ENCODE results near the gene DHCR7. TPM values are rescaled to one million over a fixed set of nuclear protein-coding genes. Genes with fewer than 3 reads are reported as not detected.
"Not testable (repeated sequence)": the region's sequence is repeated elsewhere in the genome, so short reads cannot be mapped to it uniquely, and the experiment has no call there.

DHCR7 gene
- total RNA-seq, 1 donor from 2014 or later = 31.2 TPM

DNA sequence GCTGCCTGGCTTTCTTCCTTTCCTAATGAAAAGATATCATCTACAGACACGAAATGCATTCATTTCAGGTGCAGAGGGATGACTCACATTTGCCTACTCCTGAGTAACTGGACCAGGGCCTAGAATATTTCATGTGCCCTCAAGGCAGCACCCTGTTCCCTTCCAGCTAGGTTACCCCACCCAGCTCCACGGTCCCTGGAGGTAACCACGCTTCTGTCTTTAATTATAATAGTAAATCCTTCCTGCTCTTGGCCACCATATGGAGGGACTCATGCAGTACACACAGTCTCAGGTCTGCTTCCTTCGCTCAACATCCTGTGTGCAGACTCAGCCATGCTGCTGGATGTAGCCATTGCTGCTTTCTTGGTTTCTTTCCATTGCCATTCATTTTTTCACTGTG is 22.3 kb downstream of the DHCR7 start:
- DNase-seq (ENCODE audit: low spot score) = no peak
- intact Hi-C loops (cut with DNase I) = no loop called here

DNA sequence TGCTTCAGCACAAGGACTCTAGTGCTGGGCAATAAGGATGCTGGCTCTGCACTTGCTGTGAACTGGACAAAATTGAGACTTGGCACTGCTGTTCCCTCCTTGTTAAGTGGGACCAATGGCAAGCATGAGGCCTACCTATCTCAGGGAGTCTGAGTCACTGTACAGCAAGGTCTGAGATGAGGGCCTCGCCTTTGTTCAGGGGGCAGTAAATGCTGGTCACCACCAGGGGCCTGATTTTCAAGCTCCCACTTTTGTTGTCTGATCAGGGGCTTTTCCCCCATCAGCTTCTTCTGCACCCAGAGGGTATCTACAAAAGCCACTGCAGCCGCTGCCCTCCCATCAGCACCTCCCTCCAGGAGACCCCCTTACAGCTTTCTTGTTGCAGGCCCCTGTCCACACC is 22.8 kb downstream of the DHCR7 start:
- peak; percentile 29 for DNase-seq (ENCODE audit: low spot score)
- intact Hi-C loops (cut with DNase I) = no loop called here

DNA sequence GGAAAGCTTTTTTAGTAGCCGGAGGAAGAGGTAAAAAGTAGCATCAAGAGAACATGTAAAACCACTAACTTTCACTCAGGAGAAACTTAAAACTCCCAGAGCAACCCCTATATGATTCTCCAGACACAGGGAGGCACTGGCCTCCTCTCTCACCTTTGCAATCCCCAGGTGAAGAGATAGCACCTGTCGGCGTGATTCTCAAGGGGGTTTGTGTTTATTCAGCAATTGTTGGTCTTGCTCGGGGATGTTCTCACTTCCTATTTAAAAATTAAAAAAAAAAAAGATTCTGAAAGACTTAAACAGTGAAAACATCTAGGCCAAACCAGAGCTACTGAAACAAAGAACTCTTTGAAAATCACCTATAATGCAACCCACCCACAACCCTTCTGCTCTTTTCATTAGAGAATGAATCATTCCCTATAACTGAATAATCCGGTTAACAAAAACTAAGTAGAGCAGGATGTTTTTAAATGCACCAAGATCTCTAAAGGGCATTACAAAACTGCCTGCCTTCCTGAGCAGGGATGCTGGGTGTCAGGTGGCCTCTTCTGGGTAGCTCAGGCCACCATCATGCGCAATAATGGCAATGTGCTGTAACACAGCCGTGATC is 24.9 kb downstream of the DHCR7 start:
- intact Hi-C loops (cut with DNase I) = no loop called here

DNA sequence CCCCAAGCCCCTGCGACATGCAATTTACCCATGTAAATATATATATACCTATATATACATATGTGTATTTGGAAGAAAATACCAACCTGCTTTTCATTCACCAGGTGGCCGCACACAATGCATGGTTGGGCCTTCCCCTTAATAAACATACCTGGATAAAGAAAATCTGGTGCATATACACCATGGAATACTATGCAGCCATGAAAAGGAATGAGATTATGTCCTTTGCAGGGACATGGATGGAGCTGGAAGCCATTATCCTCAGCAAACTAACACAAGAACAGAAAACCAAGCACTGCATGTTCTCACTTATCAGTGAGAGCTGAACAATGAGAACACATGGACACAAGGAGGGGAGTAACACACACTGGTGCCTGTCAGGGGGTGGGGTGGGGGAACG is 25.9 kb downstream of the DHCR7 start:
- peak; percentile 3 for DNase-seq (ENCODE audit: low spot score)
- intact Hi-C loops (cut with DNase I) = not testable (repeated sequence)

More for the DNA sequence above, 24.9 kb downstream of the DHCR7 start:
- DNase-seq (ENCODE audit: low spot score) = no peak

DNA sequence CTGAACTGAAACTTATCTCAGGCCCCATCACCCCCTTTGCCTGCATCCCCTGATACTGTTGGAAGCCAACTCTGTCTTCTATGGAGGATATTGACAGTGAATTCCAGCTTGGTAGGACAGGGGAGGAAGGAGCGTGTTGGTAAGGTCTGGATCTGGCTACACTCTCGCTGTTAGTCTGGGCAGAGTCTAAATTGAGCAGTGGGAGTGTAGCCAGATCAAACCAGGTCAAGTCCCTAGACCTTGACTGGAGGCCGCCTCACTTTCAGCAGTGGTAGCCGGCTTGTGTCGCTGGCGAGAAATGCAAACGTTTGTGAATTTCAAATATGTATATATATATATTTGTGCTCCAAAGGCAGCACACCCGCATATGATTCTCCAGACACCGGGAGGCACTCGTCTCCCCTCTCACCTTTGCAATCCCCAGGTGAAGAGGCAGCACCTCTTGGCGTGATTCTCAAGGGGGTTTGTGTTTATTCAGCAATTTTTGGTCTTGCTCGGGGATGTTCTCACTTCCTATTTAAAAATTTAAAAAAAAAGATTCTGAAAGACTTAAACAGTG is 26.7 kb downstream of the DHCR7 start:
- DNase-seq (ENCODE audit: low spot score) = peak; percentile 12
- intact Hi-C loops (cut with DNase I) = no loop called here

DNA sequence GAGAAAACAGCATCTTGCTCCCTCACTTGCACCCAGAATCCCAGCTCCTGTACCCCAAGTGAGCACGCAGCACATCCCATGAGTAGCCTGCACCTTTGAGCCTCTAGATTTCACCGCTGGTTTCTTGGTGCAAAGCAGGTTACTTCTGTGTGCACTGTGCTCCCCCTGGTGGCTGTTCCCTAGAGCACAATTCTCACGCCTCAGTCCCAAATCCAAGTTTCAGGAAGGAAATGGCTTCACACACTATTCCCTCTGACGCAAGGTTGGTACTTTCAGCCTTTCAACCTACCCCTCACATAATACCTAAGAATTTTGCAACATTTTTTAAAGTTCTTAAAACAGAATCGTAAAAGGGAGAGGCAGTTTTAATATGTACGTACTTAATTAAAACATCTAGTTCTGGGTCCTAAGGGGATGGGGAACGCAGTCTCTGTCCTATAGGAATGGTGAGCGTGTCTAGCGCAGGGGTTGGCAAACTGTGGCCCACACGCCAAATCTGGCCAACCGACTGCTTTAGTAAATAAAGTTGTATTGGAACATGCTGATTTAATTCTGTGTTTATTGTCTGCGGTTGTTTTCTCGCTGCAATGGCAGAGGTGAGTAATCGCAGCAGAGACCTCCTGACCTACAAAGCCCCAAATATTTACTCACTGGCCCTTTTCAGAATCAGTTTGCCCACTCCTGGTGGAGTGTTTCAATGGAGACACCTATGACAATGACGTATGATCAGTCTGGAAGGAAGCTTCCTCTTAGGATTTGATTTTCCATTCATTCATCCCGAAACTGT is 27.5 kb downstream of the DHCR7 start:
- no peak for DNase-seq (ENCODE audit: low spot score)
- intact Hi-C loops (cut with DNase I) = no loop called here

DNA sequence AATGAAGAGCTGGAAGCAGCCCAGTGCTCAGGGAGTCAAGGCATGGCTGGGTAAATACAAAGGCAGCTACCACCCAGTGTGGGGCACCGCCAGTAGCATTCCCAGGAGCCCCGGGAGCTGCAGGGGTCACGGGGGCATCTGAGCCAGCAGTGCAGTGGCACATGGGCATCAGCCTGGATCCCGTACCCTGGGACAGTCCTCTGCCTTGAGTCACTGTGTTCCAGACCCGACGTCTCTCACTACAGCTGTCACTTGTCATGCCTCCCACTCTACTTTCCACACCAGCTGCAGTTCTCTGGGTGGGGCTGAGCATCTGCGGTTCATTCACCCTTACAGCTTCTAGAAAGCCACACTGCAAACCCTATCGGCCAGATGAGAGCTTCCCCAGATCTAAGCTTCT is 29.6 kb downstream of the DHCR7 start:
- intact Hi-C loops (cut with DNase I) = no loop called here
- DNase-seq (ENCODE audit: low spot score) = no peak

DNA sequence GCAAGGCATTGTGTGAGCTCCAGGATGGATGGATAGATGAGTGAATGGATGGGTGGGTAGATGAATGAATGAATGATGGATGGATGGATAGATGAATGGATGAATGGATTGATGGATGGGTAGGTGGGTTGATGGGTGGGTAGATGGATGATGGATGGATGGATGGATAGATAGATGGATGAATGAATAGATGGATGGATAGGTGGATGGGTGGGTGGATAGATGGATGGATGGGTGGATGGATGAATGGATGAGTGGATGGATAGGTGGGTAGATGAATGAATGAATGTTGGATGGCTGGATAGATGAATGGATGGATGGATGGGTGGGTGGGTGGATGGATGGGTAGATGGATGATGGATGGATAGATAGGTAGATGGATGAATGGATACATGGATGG is 33.5 kb downstream of the DHCR7 start:
- intact Hi-C loops (cut with DNase I) = no loop called here

DNA sequence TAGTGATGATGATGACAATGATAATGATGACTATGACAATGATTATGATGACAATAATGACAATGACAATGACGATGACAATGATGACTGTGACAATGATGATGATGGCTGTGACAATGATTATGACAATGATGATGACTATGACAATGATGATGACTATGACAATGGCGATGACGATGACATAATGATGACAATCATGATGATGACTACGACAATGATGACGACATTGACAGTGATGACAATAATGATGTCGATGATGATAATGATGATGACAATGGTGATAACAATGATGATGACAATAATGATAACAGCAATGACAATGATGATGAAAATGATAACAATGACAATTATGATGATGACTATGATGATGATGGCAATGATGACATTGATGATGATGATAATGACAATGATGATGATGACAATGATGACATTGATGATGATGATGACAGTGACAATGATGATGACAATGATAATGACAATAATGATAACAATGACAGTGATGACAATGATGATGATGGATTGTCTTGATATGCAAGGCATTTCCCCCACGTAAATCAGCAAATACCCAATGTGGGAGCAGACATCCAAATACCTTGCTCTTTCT is 37.7 kb downstream of the DHCR7 start:
- intact Hi-C loops (cut with DNase I) = no loop called here
- DNase-seq (ENCODE audit: low spot score) = no peak

More for the DNA sequence above, 33.5 kb downstream of the DHCR7 start:
- DNase-seq (ENCODE audit: low spot score) = no peak

DNA sequence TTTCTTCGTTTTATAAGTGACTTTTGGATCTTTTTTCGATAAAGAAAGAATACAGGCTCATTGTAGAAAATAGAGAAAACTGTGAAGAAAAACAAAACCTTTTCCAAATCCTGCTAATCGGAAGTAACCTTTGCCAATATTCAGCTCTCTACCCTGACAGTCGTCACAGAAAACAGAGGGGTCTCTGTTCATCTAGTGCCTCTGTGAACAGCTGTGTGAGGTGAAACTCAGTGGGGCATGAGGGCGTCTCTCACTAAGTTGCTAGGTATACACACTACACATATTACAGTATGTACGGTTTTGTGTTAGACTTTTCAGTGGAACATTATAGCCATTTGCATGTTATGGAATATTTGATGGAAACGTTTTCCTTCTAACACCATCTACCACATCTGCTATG is 39.4 kb downstream of the DHCR7 start:
- intact Hi-C loops (cut with DNase I) = no loop called here
- DNase-seq (ENCODE audit: low spot score) = no peak

DNA sequence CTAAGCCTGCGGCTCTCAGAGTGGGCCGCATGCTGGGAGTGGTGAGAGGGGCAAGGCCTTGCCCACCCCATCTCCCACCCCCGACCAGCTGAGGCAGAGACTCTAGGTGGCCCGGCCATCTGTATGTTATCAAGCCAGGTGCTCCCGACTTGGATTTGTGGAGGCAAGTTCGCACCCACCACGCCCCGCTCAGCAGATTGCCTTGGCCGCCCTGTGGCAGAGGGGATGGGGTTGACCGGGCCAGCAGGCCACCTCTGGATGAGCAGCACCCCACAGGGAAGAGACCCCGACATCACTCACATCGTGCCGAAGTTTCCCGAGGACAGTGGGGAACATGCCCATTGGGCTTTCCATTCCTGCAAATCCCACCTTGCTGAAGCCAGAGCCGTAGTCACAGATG is 40.8 kb downstream of the DHCR7 start:
- no peak for DNase-seq (ENCODE audit: low spot score)
- intact Hi-C loops (cut with DNase I) = no loop called here

DNA sequence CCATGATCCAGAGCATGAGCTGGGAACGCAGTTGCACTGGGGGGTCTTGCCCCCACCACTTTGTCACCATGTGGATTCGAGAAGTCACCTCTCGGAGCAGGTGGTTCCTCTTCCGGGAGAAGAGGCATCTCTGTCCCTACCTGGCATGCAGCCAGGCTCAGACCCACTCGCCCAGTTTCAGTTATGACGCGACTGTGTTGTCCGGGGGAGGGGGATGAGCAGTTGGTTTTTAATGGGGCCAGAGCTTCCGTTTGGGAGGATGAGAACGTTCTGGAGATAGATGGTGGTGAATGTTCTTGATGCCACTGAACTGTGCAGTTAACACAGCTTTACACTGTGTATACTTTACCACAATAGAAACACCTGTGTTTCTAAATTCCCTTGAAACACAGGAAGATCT is 41.5 kb downstream of the DHCR7 start:
- DNase-seq (ENCODE audit: low spot score) = no peak
- intact Hi-C loops (cut with DNase I) = no loop called here

DNA sequence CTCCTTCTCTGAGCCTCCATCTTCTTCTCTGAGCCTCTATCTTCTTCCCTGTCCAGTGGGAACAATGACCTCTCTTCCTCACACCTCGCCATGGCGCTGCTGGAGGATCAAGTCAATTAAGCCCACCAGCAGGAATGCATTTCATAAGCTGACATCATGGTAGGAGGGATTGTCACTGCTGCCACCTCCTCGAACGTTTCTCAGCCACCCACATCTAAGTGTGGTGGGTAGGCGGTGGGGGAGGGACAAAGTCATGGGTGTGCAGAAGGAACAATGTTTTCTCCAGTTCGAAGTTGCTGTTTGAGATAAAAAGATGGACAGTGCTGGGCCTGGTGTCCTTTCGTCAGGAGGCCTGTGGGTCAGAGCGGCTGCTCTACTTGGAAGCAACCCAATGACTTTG is 44.0 kb downstream of the DHCR7 start:
- intact Hi-C loops (cut with DNase I) = no loop called here
- DNase-seq (ENCODE audit: low spot score) = no peak

DNA sequence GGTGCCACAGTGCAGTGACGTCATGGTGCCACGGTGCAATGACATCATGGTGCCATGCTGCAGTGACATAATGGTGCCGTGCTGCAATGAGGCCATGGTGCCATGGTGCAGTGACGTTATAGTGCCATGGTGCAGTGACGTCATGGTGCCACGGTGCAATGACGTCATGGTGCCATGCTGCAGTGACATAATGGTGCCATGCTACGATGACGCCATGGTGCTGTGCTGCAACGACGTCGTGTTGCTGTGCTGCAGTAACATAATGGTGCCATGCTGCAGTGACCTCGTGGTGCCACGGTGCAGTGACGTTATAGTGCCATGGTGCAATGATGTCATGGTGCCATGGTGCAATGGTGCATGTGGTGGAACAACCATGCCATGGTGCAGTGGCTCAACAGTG is 45.3 kb downstream of the DHCR7 start:
- DNase-seq (ENCODE audit: low spot score) = no peak
- intact Hi-C loops (cut with DNase I) = no loop called here

DNA sequence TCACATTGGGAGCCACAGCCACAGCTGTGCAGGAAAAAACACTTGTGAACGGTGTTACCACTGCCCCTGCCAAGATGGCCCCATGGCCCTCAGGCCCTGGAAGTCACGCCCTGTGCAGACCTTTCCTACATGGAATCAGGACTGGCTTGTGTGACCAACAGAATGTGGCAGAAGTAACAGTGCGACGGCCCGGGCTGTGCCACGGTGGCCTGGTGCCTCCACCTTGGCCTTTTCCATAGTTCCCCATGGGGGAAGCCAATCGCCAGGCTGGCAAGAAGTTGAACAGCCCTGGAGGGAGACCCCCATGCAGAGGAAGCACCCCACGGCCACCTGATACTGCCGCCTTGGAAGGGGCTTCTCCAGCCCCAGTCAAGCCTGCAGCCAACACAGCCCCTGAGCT is 48.0 kb downstream of the DHCR7 start:
- intact Hi-C loops (cut with DNase I) = no loop called here
- no peak for DNase-seq (ENCODE audit: low spot score)

DNA sequence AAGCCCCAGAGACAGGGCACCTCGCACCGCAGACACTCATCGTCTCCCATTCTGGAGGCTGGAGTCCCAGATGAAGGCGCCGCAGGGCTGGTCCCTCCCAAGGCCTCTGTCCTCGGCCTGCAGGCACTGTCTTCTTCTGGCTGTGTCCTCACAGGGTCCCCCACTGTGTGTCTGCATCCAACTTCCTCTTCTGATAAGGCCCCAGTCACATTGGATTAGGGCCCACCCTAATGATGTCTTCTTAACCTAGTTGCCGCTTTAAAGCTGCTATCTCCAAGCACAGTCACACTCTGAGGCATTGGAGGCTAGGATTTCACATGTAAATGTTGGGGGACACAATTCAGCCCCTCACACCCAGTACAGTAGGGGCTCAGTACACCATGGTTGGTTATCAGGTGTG is 48.9 kb downstream of the DHCR7 start:
- DNase-seq (ENCODE audit: low spot score) = no peak
- intact Hi-C loops (cut with DNase I) = no loop called here

DNA sequence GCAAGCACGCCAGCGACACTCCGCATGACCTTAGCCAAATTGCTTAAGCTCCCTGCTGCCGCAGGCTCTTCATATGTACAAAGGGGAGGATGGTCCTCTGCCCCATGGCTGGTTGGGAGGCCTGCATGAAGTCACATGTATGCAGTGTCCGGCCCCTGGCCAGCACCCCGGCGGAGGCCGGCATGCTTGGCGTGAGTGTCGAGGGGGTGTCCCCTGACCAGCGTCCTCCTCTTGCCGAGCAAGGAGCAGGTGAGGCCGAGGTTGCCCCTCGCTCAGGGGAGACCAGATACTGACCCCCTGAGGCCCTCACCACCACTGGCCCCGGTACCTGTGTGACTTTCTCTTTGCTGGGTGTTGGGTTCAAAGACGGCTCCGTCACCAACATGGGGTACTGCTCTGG is 50.2 kb downstream of the DHCR7 start:
- no peak for DNase-seq (ENCODE audit: low spot score)
- intact Hi-C loops (cut with DNase I) = no loop called here

DNA sequence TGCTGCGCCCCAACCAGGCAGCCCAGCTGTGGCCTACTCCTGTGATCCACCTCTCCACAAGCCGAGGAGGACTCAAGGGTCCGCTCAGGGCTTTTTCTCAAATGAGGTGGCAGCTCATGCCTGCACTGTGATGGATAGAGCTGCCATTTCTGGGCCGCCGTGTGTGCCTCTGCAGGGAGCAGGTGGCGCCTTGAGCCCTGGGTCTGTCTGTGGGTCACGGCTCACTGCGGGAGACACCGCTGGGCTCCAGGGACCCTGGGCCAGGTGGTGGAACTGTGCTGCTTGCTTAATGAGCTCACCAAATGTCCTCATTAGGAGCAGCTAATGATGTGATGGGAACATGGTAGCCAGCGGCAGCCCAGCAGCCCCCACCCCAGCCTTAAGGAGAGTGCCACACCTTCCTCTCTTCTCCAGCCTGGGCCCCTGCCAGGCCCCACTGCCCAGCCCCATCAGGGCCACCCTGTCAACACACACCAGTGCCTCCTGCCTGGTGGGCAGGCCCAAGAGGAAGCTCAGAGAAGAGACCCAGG is 50.8 kb downstream of the DHCR7 start:
- intact Hi-C loops (cut with DNase I) = no loop called here
- no peak for DNase-seq (ENCODE audit: low spot score)

DNA sequence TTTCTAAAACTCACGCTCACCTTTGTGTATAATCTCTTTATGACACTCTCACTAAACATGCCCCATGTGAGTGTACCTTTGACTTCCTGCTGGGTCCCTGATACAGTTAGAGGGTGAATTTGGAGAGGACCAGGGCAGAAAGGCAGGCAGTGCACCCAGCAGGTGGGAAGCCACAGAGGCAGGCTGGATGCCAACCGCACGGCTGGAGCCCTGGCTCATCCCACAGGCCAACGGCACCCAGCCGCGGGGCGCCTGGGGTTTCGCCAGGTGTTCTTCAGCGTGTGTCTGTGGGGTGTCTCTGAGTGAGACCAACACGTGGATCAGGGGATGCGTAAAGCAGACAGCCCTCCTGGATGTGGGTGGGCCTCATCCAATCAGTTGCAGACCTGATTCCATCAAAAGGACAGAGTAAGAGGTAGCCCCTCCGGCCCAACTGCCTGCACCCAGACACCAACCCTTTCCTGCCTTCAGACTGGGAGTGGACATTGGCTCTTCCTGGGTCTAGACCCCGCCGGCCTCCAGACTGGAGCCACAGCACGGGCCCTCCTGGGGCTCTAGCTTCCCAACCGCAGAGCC is 51.6 kb downstream of the DHCR7 start:
- intact Hi-C loops (cut with DNase I) = no loop called here
- DNase-seq (ENCODE audit: low spot score) = no peak

DNA sequence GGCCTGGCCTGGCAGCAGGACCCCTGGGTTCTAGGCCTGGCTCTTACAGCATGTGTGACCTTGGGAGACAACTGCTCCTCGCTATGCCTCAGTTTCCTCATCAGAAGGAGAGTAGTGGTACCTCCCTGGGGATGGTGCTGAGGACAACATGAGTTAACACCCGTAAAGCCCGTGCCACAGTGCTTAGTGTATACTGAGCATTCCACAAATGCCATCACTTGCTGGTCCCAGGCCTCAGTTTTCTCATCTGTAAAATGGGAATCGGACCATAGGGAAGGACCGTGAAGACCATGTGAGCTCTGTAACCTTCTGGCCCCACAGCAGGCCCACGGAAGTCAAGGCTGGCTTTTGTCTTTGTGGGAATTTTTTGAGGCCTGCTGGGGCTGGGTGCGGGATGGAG is 52.4 kb downstream of the DHCR7 start:
- intact Hi-C loops (cut with DNase I) = no loop called here
- DNase-seq (ENCODE audit: low spot score) = no peak
